ENCODE results near the gene RAB43.
"Not testable (repeated sequence)": the region's sequence is repeated elsewhere in the genome, so short reads cannot be mapped to it uniquely, and the experiment has no call there.

Gene RAB43

DNA sequence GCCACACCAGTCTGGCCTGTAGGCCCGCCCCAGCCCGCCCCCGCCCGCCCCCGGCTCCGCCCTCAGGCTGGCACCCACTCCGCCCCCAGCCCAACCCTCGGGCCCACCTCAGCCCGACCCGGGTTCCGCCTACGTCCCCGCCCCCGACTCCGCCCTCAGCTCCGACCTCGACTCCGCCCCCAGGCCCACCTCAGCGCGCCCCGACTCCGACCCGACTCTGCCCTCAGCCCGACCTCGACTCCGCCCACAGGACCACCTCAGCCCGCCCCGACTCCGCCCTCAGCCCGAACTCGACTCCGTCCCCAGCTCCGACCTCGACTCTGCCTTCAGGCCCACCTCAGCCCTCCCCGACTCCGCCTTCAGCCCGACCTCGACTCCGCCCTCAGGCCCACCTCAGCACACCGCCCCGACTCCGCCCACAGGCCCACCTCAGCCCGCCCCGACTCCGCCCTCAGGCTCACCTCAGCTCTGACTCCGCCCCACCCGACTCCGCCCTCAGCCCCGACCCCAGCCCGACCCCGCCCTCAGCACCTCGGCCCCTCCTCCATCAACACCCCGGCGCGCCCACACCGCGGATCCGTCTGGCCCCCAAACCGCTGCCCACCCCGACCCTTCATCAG, at the start of gene RAB43:
TSS of gene RAB43 (minus strand) at position 13 of the 620 bp plus-strand sequence. CDS start 315 bp downstream, outside the sequence.
- DNase-seq (ENCODE audit: low read depth) = peak; percentile 68

DNA sequence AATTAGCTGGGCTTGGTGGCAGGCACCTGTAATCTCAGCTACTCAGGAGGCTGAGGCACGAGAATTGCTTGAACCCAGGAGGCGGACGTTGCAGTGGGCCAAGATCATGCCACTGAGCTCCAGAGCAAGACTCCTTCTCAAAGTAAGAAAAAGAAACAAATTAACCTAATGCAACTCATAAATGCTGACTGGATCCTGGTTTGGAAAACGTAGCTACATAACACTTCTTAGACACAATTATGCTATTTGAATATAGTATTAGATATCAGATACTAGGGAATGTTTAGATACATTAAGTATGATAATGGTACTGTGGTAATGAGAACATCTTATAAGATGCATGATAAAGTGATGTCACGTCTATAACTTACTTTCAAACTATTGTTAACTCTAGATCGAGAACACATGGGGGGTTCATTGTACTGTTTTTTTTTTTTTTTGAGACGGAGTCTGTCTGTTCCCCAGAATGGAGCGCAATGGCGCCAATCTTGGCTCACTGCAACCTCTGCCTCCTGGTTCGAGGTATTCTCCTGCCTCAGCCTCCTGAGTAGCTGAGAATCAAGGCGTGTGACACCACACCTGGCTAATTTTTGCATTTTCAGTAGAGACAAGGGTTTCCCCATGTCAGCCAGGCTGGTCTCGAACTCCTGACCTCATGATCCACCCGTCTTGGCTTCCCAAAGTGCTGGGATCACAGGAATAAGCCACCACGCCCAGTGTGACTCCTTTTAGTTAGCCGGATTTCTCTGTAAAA, 45.2 kb upstream of the RAB43 start:
- DNase-seq (ENCODE audit: low read depth) = no peak

DNA sequence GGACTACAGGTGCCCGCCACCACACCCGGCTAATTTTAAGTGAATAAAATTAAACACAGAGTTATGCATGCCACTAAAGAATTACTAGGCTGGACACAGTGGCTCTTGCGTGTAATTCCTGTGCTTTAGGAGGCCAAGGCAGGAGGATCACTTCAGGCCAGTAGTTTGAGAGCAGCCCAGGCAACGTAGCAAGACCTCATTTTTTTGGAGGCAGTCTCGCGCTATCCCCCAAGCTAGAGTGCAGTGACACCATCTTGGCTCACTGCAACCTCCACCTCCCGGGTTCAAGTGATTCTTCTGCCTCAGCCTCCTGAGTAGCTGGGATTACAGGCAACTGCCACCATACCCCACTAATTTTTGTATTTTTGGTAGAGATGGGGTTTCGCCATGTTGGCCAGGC, 44.0 kb upstream of the RAB43 start:
- DNase-seq (ENCODE audit: low read depth) = not testable (repeated sequence)

DNA sequence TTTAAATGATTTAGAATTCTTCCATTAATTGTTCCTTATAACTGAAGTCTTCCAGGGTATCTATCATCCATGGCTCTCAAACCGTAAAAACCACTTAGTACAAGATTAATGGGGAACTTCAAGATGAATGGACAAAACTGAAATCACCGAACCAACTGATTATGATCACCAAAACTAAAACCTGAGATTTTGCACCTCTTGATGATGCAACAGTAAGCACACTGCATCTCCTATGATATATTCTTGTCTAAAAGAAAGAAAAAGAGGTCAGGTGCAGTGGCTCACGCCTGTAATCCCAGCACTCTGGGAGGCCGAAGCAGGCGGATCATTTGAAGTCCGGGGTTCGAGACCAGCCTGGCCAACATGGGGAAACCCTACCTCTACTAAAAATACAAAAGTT, 42.9 kb upstream of the RAB43 start:
- DNase-seq (ENCODE audit: low read depth) = no peak

DNA sequence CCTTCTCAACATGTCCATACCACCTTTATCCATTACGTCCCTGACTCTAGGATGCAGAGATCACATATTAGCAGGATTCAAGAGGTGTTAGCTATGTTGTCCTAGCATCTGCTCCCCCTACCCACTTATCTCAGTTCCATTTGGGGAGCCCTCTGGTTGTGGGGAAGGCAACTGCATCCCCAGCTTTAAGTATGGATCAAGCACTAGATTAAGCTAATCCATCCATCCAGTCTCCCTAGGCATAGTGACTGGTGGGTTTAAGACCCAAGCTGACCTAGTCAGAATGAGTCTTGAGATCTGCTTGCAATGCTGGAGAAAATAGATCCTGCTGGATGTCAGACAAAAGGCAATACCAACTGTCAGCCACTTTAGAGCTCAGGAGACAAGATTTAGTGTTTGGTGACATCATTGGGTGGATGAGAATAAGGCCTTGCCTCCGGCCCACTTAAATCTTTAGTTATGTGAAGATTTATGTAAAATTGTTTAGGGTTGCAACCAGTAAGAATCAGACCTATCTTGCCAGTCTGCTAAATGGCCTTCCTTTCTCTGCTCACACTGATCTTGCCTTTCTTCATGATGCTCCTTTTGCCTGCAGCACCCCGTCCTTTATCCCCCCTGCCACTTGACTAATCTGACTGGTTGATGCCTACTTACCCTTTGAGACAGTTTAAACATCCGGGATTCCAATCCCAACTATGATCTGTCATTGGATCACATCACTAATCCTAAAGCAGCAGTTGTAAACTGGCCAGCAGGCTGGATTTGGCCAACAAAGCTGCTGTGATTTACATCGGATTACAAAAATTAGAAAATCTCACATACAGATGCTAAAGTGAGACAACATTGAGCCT, 41.4 kb upstream of the RAB43 start:
- no peak for DNase-seq (ENCODE audit: low read depth)

DNA sequence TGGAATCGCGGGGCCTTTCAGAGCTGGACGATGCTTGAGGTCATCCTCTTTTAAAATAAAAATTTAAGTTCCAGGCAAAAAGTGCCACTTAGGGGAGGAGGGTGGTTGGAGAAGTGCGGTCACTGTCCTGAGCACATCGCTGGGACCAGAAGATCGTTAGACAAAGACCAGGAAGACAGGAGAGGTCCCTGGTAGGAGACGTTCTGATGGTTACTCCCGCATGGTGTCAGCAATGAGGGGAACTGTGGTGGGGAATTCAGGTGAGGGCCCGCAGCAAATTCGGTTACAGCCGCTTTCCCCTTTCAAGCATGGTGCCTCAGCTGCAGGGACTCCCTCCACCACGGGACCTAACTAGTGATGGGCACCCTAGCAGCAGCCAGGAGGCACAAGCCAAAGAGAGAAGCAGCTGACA, 40.3 kb upstream of the RAB43 start:
- no peak for DNase-seq (ENCODE audit: low read depth)

DNA sequence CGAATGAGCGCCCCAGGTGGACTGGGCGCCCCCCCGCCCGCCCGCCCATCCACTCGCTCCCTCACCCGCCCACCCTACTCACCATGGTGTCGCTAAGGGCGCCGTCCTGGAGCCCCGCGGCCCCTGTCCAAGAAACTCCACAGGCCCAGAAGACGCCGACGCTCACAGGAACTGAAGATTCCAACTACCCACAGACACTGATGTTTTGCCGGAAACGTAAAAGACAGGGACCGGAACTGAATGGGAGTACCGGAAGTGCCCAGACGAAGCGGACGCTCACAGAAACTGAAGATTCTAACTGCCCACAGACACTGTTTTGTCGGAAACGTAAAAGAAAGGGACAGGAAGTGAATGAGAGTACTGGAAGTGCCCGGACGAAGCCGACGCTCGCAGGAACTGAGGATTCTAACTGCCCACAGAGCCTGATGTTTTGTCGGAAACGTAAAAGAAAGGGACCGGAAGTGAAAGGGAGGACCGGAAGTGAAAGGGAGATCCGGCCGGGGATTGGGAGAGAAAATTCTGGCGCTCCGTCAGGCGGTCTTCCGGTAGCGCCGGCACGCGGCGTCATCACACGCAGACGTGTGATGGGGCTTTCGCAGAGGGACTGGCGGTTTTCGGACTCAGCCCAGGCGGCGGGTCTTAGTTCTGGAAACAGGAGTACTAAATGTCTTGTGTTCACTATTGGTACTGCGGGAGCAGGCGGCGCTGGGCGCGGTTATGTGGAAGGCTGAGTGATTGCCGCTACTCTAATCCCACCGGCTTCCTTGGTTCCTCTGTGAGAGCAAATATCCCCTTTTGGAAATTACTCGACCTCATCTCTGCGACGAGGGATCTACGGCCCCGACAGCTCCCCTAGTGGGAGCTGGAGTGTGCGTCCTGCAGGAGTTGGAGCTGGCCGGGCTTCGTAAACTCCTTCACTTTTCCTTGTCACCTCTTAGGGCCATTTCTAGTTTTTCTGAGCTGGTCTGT, 39.6 kb upstream of the RAB43 start, which contains the start of gene ISY1:
TSS of gene ISY1 (minus strand) at position 173 of the 969 bp plus-strand sequence. CDS start at position 85, 88 bp downstream.
- peak; percentile 77 for DNase-seq (ENCODE audit: low read depth)

DNA sequence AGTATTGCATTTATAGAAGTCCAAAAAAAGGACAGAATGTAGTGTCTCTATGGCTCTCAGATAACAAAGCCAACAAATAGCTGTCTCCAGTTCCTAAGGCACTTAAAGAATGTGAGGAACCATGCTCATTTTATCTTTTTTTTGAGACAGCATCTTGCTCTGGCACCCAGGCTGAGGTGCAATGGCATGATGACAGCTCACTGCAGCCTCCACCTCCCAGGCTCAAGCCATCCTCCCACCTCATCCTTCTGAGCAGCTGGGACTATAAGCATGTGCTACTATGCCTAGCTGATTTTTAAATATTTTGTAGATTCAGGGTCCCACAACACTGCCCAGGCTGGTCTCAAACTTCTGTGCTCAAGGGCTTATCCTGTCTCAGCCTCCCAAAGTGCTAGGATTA, 23.2 kb upstream of the RAB43 start:
- DNase-seq (ENCODE audit: low read depth) = no peak

DNA sequence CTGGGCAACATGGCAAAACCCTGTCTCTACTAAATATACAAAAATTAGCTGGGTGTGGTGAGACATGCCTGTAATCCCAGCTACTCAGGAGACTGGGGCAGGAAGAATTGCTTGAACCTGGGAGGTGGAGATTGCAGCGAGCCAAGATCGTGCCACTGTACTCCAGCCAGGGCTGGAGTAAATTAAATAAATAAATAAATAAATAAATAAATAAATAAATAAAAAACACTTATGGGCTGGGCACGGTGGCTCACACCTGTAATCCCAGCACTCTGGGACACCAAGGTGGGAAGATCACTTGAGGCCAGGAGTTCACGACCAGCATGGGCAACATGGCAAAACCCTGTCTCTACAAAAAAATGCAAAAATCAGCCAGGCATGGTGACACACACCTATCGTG, 19.4 kb upstream of the RAB43 start:
- DNase-seq (ENCODE audit: low read depth) = not testable (repeated sequence)

DNA sequence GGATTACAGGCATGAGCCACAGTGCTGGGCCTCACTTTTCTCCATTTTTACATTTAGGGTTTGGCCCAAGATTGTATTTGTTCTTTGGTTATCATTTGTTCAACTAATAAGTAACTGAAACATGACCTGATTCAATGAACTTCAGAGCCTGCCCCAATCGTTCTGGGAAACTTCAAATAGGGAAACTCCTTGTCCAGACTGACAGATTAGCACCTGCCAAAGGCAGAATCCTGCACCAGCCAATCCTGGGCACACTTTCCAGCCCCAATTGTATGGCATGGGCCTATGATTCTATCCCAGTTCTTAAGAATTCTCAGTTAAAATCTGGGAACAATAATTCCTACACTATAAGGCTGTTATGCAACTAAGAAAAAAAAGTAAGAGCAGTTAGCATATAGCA, 18.3 kb upstream of the RAB43 start:
- no peak for DNase-seq (ENCODE audit: low read depth)

DNA sequence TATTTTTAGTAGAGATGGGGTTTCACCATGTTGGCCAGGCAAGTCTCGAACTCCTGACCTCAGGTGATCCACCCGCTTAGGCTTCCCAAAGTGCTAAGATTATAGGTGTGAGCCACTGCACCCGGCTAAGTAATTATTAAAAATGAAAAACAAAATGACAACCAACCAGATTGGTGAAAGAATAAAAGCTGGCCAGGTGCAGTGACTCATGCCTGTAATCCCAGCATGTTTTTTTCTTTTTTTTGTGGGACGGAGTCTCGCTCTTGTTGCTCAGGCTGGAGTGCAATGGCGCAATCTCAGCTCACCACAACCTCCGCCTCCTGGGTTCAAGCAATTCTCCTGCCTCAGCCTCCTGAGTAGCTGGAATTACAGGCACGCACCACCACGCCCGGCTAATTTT, 14.7 kb upstream of the RAB43 start:
- not testable (repeated sequence) for DNase-seq (ENCODE audit: low read depth)

DNA sequence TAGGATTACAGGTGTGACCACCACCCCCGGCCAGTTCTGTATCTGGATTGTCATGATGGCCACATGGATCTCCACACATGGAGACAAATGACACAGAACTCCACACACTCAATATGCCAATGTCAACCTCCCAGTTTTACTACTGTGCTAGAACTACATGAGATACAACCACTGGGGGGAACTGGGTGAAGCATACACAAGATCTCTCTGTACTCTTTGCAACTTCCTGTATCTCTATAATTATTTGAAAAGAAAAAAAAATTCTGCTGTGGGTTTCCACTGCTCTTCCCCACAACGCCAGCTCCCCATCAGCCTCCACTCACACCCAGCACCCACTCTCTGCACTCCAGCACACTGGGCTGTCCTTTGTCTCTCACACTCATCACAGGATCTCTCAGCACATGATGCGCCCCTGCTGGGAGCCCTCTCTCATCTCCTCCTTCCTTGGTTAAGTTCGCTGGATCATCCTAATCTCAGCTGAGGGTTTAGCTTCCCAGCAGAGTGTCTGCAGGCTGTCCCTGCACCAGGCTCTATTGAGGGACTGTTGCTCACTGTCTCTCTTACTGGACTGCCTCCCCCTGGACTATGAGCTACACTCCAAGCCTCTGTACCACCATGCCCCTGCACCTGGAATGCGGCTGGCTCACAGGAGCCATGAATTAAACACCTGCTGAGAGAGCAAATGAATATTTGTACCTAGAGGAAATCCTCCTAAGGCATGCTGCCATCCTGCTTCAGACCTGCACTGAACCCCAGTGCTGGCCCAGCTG, 10.7 kb upstream of the RAB43 start:
- DNase-seq (ENCODE audit: low read depth) = no peak

DNA sequence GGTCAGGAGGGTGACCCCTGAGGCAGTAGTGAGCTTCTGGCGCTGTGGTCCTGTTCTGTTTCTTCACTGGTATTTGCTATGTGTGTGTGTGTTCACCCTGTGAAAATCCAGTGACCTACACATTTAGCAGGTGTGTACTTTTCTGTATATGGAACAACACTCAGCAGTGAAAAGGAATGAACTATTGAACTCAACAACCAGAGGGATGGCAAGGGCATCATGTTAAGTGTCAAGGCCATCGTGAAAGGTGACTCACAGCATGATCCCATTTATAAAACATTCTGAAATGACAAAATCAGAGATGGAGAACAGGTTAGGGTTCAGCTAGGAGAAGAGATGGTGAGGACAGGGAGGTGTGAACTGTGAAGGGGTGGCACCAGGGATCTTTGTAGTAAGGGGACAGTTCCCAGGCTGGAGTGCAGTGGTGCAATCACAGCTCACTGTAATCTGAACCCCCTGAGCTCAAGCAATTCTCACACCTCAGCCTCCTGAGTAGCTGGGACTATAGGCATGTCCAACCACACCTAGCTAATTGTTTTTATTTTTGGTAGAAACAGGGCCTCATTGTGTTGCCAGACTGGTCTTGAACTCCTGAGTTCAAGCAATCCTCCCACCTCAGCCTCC, 10.0 kb upstream of the RAB43 start:
- no peak for DNase-seq (ENCODE audit: low read depth)

DNA sequence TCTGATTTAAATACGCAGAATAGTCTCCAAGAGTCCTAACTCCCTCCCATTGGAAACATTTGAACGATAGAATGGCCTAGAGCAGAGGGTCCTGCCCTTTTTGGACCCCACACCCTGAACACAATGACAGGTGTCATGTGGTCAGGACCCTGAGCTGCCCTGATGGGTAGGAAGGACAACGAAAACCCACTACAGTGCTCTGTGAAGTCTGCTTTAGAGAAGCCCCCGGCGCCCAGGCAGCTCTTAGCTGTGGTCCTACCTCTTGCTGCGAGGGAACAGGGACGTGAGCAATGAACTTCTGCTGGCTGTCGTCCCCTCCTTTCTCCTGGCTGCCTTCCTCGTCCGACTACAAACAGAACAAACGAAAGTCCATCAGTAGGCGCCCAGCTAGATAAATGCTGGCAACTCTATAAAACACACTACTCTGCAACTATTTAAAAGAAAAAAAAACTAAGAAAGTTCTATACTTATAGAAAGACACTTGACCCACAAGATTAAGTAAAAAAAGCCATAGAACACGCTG, 8.7 kb upstream of the RAB43 start:
- no peak for DNase-seq (ENCODE audit: low read depth)

DNA sequence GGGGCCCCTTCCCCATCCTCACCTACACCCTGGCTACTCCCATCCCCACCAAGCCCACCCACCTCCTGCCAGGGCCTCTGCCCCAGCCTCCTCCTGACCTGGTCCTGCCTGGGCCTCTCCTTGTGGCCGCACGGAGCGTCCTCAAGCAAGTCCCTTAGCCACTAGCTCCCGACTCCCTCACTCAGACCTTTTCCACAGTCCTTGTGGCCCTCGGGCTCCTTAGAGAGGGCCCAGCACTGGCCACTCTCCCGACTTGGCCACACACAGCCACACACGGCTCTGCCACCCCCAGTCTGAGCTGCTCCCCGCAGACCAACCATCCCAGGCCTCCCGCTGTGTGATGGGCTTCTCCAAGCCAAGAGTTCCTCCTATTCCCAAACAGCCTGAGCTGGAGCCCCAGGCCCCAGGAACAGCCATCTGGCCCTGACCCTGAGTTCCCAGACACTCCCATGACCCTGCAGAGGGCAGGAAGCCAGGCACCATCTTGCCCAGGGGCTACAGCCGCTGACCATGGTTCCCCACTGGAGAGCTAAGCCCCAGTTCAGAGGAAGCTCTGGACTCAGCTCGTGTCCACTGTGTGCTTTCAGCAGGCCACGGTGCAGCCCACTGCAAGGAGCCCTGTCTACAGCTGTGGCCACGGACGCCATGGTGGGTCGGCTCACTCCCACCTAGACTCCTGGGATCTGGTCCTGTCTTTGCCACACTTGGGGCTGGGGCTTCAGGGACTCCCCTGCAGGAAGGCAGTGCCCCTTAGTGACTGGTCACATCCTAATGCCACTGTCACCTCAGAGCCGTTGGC, 7.0 kb upstream of the RAB43 start:
- DNase-seq (ENCODE audit: low read depth) = no peak

DNA sequence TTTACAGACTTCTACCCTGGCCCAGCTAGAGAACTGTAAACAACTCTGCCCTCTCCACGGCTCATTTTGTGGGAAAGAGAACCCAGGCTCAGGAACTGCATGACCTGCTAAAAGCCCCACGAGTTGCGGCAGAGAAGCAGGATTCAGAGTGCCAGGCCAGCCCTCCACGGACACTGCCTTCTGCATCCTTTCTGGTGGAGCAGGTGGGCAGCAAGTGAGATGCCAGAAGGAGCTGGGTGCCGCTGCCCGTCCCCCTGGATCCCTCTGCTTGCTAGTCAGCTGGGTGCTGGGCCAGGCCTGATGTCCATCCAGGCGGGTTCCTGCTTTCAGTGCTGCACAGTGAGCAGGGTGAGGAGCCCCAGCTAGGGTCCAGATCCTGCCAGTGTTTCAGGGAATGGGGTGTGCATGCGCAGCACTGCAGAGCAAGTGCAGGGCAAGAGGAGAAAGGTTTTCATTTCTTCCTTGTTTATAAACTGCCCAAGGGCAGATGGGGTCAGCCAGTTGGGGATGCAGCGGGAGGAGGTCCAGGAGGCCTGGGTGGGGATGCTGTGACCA, 5.2 kb upstream of the RAB43 start:
- DNase-seq (ENCODE audit: low read depth) = no peak

DNA sequence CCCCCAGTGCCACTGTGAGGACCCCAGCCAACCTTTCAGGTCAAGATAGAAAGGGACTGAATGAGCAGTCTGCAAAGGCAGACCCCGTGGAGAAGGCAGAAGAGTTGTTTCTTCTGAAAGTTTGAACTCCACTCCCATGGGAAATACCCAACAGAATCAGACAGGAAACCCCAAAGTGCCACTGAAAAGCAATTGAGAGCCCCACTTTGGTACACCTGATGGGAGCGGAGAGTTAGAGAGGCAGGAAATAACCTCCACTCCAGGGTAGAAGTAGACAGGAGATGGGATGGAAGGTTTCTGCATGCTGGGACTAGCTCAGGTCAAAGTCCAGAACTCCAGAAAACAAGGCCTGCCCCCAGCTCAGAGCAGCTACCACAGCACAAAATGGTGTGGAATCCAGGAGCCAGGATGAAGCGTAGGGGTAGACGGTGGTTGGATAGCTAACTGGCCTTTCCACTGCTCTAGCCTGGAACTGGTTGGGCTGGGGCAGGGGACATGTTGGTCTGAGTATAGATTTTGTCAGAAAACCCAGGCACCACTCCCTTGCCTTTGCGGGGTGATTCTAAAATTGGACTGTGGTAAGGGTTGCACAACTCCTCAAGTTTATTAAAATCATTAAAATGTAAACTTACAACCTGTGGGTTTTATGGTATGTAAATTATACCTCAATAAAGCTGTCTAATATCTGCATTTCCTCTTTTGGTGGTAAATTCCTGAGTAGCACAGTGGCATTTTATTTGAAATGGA, 1.9 kb upstream of the RAB43 start:
- no peak for DNase-seq (ENCODE audit: low read depth)

DNA sequence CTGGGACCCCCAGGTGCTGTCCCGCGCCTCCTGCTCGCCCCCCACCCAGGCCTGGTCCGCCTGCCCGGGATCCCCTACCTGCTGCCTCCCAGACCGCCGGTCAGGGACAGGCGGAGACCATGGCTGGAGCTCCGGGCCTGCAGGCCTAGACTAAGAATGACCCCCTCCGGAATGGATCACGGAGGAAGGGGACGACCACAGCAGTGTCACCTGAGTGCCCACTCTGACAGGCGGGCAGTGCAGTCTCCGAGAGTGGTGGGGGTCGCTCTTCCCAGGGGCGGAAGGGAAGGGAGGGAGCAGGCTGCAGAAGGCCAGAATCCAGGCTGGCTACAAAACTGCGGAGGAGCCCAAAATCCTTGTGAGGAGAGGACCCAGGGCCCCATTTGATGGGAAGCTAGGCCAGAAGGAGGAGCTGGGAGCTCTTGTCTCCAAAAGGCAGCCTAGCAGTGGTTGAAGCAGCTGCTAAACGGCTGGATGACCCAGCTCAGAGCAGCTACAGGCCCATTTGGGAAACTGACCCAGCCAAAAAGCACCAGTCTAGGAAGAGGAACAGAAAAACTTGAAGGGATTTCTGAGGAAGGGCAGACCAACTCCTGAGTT, 908 bp upstream of the RAB43 start:
- DNase-seq (ENCODE audit: low read depth) = no peak

Data from CMK (cell line).